Esophagus squamous epithelium (tissue), 4 donors: Measurements from ENCODE around the gene FERMT1.

Experiments used
- POLR2A ChIP-seq, 4 donors: fragments of 450-650 bp; IDR thresholded peaks; one replicate each; pipeline ENCODE4 v1.6.1; 2017; ENCODE audit warnings: antibody characterized with exemption in 4 of 4, mild to moderate bottlenecking in 4 of 4, moderate library complexity in 3 of 4
- TF ChIP-seq, protein P1 (sequence below), 6 experiments: fragments of 450-650 bp in 4 of 6; fragments of 200-600 bp in 2 of 6; sonication (generic) in 2 of 6; IDR thresholded peaks; one replicate each; pipeline ENCODE4 v1.5.1; 2016 to 2019; ENCODE audit warnings: antibody characterized with exemption in 6 of 6, mild to moderate bottlenecking in 4 of 6, moderate library complexity in 4 of 6

DNA sequence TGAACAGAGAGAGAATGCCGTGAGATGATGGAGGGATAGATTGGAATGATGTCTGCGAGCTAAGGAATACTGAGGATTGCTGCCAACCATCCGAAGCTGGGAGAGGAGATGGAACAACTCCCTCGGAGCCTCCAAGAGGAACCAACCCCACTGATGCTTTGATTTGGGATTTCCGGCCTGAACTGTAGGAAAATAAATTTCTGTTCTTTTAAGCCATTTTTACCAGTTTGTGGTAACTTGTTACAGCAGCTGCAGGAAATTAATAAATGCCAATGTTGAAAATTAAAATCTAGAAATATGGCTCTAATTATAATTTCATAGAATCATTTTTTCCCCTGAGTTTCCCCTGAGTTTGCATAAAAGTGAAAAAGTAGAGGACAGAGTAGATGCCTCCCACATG is 83.1 kb downstream of the FERMT1 start:
- TF ChIP-seq, protein P1, sequence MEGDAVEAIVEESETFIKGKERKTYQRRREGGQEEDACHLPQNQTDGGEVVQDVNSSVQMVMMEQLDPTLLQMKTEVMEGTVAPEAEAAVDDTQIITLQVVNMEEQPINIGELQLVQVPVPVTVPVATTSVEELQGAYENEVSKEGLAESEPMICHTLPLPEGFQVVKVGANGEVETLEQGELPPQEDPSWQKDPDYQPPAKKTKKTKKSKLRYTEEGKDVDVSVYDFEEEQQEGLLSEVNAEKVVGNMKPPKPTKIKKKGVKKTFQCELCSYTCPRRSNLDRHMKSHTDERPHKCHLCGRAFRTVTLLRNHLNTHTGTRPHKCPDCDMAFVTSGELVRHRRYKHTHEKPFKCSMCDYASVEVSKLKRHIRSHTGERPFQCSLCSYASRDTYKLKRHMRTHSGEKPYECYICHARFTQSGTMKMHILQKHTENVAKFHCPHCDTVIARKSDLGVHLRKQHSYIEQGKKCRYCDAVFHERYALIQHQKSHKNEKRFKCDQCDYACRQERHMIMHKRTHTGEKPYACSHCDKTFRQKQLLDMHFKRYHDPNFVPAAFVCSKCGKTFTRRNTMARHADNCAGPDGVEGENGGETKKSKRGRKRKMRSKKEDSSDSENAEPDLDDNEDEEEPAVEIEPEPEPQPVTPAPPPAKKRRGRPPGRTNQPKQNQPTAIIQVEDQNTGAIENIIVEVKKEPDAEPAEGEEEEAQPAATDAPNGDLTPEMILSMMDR (IDR thresholded peaks at IDR 0.05) = no peak
- TF ChIP-seq POLR2A (IDR thresholded peaks at IDR 0.05) = no peak
